K562 (cell line): ENCODE data around the gene RBM28. TPM values are rescaled to one million over a fixed set of nuclear protein-coding genes. Genes with fewer than 3 reads are reported as not detected.

ENCODE experiments used
- BACH1 ChIP-seq: fragments of 200-800 bp; sonication (Bioruptor generic); IDR thresholded peaks from 2 replicates; pipeline ENCODE4 v1.6.1; 2016; ENCODE audit warnings: missing genetic modification characterization, missing compliant biosample characterization
- BRCA1 ChIP-seq, 2 experiments: fragments of 450-650 bp in 1 of 2; sonication (generic) in 1 of 2; formaldehyde crosslinking in 1 of 2; IDR thresholded peaks; 2 replicates each; pipeline versions ENCODE4 v1.5.0 to v1.6.1; 2017 to 2020; ENCODE audit warnings: mild to moderate bottlenecking in 1 of 2, missing genetic modification reagents in 1 of 2
- ETS2 ChIP-seq: IDR thresholded peaks from 2 replicates; pipeline ENCODE4 v1.6.1; 2016; ENCODE audit warnings: borderline replicate concordance, missing genetic modification characterization, mild to moderate bottlenecking, moderate library complexity, missing compliant biosample characterization; ENCODE audit not compliant: poor library complexity, severe bottlenecking
- GABPA ChIP-seq: fragments of 200-800 bp; sonication (Bioruptor generic); conservative IDR thresholded peaks from 2 replicates; pipeline ENCODE4 v1.6.1; 2016; ENCODE audit warnings: low read depth, missing genetic modification characterization, missing compliant biosample characterization
- HMG20A ChIP-seq: fragments of 450-650 bp; formaldehyde crosslinking; conservative IDR thresholded peaks from 2 replicates; pipeline ENCODE4 v1.4.0; 2020; ENCODE audit warnings: mild to moderate bottlenecking, mixed read lengths
- MAFK ChIP-seq: IDR thresholded peaks from 2 replicates; pipeline ENCODE4 v1.6.1; 2011; ENCODE audit warnings: low read length, improper control_type of control experiment
- NONO ChIP-seq, 2 experiments: fragments of 200-400 bp in 1 of 2; fragments of 450-650 bp in 1 of 2; formaldehyde crosslinking in 1 of 2; IDR thresholded peaks; 2 replicates each; pipeline ENCODE4 v1.6.1; 2017; ENCODE audit warnings: low read depth in 2 of 2, mild to moderate bottlenecking in 2 of 2, moderate library complexity in 2 of 2, low read length in 1 of 2
- SLC30A9 ChIP-seq: fragments of 250-450 bp; sonication (Bioruptor Pico); IDR thresholded peaks from 2 replicates; pipeline ENCODE4 v1.8.0; 2022; ENCODE audit warnings: mild to moderate bottlenecking, moderate library complexity
- SMARCB1 ChIP-seq: IDR thresholded peaks from 2 replicates; pipeline ENCODE4 v1.6.1; 2011; ENCODE audit warnings: improper control_type of control experiment, low read depth; ENCODE audit not compliant: insufficient read length
- ZFP30 ChIP-seq: fragments of 250-450 bp; sonication (Bioruptor Pico); IDR thresholded peaks from 2 replicates; pipeline ENCODE4 v1.8.0; 2022; ENCODE audit warnings: moderate library complexity, mild to moderate bottlenecking, inconsistent platforms, borderline replicate concordance
- ZNF143 ChIP-seq: sonication (generic); formaldehyde crosslinking; IDR thresholded peaks from 2 replicates; pipeline ENCODE4 v1.9.0; 2022; ENCODE audit warnings: mild to moderate bottlenecking, missing genetic modification reagents
- ZNF282 ChIP-seq: sonication (generic); formaldehyde crosslinking; IDR thresholded peaks from 2 replicates; pipeline ENCODE4 v1.8.1; 2023; ENCODE audit warnings: missing genetic modification reagents
- ZNF384 ChIP-seq: IDR thresholded peaks from 2 replicates; pipeline ENCODE4 v1.6.1; 2012; ENCODE audit warnings: low read depth, low read length, improper control_type of control experiment
- polyA plus RNA-seq, 8 experiments: library from polyadenylated mRNA; depleted of rRNA in 4 of 8; stranded (reverse) in 5 of 8; unstranded in 3 of 8; fragments of >200 nt; fragmentation: Nextera tagmentation in 2 of 8; fragmentation: Illumina TruSeq in 1 of 8; extraction: Ambion mirVana in 2 of 8; extraction: Trizol in 1 of 8; gene quantifications; 2 replicates each; pipeline versions ENCODE4 v1.2.1 to v1.2.3, GENCODE V29; 2011 to 2014; ENCODE audit warnings: inconsistent platforms in 1 of 8, missing spikeins in 1 of 8
- total RNA-seq, 7 experiments: library from RNA; depleted of rRNA in 6 of 7; stranded (reverse); fragments of >200 nt in 6 of 7; fragmentation: Illumina TruSeq in 2 of 7; extraction: Trizol in 2 of 7; gene quantifications; 2 replicates each; pipeline versions ENCODE4 v1.2.1 to v1.2.3, GENCODE V29; 2011 to 2021; ENCODE audit warnings: low replicate concordance in 1 of 7
- TF ChIP-seq, protein P1 (sequence below), 2 experiments: fragments of 450-650 bp; IDR thresholded peaks; 2 replicates each; pipeline ENCODE4 v1.6.1; 2018; ENCODE audit warnings: mild to moderate bottlenecking in 2 of 2, low read depth in 1 of 2; ENCODE audit not compliant: partially characterized antibody in 2 of 2
- TF ChIP-seq, protein P2 (sequence below): sonication (generic); formaldehyde crosslinking; IDR thresholded peaks from 2 replicates; pipeline ENCODE4 v1.8.0; 2022; ENCODE audit warnings: mild to moderate bottlenecking, missing genetic modification reagents, borderline replicate concordance
- TF ChIP-seq, protein P3 (sequence below): IDR thresholded peaks from 2 replicates; pipeline ENCODE4 v1.6.1; 2016; ENCODE audit warnings: missing genetic modification characterization, missing compliant biosample characterization
- TF ChIP-seq, protein P4 (sequence below): fragments of 450-650 bp; formaldehyde crosslinking; IDR thresholded peaks from 2 replicates; pipeline ENCODE4 v1.4.0; 2020; ENCODE audit warnings: mild to moderate bottlenecking

RBM28 gene
- total and polyA plus RNA-seq, 9 of the 15 experiments (the other 6 are each of a cell fraction or from before 2014, with no cell fraction given): 65.8 to 213 (median 138) TPM

DNA sequence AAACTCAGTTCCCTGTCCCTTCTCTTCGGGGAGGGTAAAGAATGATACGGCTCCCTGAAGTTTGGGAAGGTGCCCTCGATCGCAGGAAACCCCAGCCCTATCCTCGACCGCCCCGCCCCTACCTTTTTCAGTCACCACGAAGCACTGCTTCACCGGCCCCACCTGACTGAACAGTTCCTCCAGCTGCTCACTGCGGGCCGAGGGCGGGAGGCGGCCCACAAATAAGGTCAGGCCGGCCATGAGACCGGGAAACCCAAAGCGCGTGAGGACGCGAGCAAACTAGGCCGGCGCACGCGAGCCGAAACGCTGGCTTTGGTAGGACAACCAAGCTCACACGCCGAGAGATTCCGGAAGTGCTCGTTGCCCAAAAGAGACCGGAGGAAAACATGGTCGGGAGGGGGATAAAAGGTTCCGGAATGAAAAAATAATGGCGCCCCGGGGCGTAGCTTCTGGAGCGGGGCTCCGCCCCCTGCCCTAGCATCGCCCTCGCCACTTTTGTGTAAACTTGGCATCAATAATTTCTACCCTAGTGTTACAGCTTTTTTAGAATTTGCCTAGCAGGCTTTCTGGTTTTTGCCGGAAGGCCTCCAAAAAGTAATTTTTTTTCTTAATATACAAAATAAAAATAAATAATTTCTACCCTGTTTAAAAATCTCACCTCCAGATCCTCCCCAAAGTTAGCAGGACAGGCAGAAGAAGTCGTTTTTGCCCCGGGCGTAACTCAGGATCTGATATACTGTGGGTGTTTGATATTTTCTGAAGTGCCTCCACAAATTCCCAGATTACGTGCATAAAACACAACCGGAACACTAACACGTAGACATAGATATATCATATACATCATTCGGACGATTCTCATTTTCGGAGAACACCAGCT, at the start of gene RBM28 (continued):
- TF ChIP-seq, protein P1, sequence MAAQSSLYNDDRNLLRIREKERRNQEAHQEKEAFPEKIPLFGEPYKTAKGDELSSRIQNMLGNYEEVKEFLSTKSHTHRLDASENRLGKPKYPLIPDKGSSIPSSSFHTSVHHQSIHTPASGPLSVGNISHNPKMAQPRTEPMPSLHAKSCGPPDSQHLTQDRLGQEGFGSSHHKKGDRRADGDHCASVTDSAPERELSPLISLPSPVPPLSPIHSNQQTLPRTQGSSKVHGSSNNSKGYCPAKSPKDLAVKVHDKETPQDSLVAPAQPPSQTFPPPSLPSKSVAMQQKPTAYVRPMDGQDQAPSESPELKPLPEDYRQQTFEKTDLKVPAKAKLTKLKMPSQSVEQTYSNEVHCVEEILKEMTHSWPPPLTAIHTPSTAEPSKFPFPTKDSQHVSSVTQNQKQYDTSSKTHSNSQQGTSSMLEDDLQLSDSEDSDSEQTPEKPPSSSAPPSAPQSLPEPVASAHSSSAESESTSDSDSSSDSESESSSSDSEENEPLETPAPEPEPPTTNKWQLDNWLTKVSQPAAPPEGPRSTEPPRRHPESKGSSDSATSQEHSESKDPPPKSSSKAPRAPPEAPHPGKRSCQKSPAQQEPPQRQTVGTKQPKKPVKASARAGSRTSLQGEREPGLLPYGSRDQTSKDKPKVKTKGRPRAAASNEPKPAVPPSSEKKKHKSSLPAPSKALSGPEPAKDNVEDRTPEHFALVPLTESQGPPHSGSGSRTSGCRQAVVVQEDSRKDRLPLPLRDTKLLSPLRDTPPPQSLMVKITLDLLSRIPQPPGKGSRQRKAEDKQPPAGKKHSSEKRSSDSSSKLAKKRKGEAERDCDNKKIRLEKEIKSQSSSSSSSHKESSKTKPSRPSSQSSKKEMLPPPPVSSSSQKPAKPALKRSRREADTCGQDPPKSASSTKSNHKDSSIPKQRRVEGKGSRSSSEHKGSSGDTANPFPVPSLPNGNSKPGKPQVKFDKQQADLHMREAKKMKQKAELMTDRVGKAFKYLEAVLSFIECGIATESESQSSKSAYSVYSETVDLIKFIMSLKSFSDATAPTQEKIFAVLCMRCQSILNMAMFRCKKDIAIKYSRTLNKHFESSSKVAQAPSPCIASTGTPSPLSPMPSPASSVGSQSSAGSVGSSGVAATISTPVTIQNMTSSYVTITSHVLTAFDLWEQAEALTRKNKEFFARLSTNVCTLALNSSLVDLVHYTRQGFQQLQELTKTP (IDR thresholded peaks at IDR 0.05; ENCODE audit: low read depth in 1 of 2, partially characterized antibody in 2 of 2): peak in 1 of 2 experiments; percentile 91
- TF ChIP-seq BACH1 (tag) (no peak), SLC30A9 (CRISPR knock-in tag) (no peak), ETS2 (tag) (no peak), BRCA1 (IDR thresholded peaks at IDR 0.05) (no peak), BRCA1 (CRISPR knock-in tag; IDR thresholded peaks at IDR 0.05) (no peak), HMG20A (CRISPR knock-in tag) (no peak), SMARCB1 (no peak), GABPA (tag) (peak; percentile 100), ZFP30 (CRISPR knock-in tag) (no peak), ZNF282 (CRISPR knock-in tag) (peak; percentile 92; the same call in 1 of the 2 replicates), ZNF143 (CRISPR knock-in tag) (no peak), ZNF384 (peak; percentile 89), NONO (IDR thresholded peaks at IDR 0.05; ENCODE audit: low read depth in 2 of 2, low read length in 1 of 2) (peak in 1 of 2 experiments; percentile 55; a peak in 1 of 4 replicates), MAFK (no peak)
- TF ChIP-seq, protein P2, sequence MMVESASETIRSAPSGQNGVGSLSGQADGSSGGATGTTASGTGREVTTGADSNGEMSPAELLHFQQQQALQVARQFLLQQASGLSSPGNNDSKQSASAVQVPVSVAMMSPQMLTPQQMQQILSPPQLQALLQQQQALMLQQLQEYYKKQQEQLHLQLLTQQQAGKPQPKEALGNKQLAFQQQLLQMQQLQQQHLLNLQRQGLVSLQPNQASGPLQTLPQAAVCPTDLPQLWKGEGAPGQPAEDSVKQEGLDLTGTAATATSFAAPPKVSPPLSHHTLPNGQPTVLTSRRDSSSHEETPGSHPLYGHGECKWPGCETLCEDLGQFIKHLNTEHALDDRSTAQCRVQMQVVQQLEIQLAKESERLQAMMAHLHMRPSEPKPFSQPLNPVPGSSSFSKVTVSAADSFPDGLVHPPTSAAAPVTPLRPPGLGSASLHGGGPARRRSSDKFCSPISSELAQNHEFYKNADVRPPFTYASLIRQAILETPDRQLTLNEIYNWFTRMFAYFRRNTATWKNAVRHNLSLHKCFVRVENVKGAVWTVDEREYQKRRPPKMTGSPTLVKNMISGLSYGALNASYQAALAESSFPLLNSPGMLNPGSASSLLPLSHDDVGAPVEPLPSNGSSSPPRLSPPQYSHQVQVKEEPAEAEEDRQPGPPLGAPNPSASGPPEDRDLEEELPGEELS (CRISPR knock-in tag): 0 out of 2 replicates have a peak, but pooled peaks have one; percentile 78
- TF ChIP-seq, protein P3, sequence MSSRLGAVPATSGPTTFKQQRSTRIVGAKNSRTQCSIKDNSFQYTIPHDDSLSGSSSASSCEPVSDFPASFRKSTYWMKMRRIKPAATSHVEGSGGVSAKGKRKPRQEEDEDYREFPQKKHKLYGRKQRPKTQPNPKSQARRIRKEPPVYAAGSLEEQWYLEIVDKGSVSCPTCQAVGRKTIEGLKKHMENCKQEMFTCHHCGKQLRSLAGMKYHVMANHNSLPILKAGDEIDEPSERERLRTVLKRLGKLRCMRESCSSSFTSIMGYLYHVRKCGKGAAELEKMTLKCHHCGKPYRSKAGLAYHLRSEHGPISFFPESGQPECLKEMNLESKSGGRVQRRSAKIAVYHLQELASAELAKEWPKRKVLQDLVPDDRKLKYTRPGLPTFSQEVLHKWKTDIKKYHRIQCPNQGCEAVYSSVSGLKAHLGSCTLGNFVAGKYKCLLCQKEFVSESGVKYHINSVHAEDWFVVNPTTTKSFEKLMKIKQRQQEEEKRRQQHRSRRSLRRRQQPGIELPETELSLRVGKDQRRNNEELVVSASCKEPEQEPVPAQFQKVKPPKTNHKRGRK (tag): no peak
- TF ChIP-seq, protein P4, sequence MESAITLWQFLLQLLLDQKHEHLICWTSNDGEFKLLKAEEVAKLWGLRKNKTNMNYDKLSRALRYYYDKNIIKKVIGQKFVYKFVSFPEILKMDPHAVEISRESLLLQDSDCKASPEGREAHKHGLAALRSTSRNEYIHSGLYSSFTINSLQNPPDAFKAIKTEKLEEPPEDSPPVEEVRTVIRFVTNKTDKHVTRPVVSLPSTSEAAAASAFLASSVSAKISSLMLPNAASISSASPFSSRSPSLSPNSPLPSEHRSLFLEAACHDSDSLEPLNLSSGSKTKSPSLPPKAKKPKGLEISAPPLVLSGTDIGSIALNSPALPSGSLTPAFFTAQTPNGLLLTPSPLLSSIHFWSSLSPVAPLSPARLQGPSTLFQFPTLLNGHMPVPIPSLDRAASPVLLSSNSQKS: no peak; the same call in 1 of the 2 replicates
